A673 (cell line): ENCODE data around the gene SLC1A7. TPM values are rescaled to one million over a fixed set of nuclear protein-coding genes. Genes with fewer than 3 reads are reported as not detected.

ENCODE experiments used
- BruUV-seq: library from RNA; stranded (reverse); fragments of 400-500 nt; replicated peaks from 2 replicates; lab custom pipeline; 2021; lab: Mats Ljungman, UMichigan
- CTCF ChIA-PET: fragments of 300-600 bp; sonication (Branson Sonifier 250); formaldehyde crosslinking; loops from one replicate; lab custom pipeline; 2022; ENCODE audit warnings: antibody characterized with exemption; lab: Charles Lee
- POLR2A ChIA-PET: fragments of 300-600 bp; sonication (Branson Sonifier 250); formaldehyde crosslinking; loops from one replicate; lab custom pipeline; 2022; ENCODE audit warnings: antibody characterized with exemption; ENCODE audit not compliant: low non-redundant PET; lab: Charles Lee
- DNase-seq: peaks from one replicate; pipeline ENCODE4 v3.0.0-alpha.2; 2015; ENCODE audit warnings: low spot score
- H3K27ac ChIP-seq: fragments of 200-600 bp; sonication (generic); 2 replicates; pipeline ENCODE4 v1.5.1; 2016; ENCODE audit warnings: mixed run types, low read depth, mild to moderate bottlenecking, mixed read lengths, antibody characterized with exemption, low read length; ENCODE audit not compliant: poor library complexity, severe bottlenecking
- H3K27me3 ChIP-seq: fragments of 200-600 bp; sonication (generic); replicated peaks from 2 replicates; pipeline ENCODE4 v1.6.1; 2017; ENCODE audit warnings: mixed run types, low read depth, mild to moderate bottlenecking, mixed read lengths, antibody characterized with exemption, low read length; ENCODE audit not compliant: insufficient read depth, poor library complexity
- H3K36me3 ChIP-seq: fragments of 200-600 bp; sonication (generic); 2 replicates; pipeline ENCODE4 v1.6.1; 2016; ENCODE audit warnings: mixed run types, mild to moderate bottlenecking, mixed read lengths, antibody characterized with exemption, low read length; ENCODE audit not compliant: insufficient read depth, poor library complexity, severe bottlenecking
- H3K4me1 ChIP-seq: fragments of 200-600 bp; sonication (generic); 2 replicates; pipeline ENCODE4 v1.6.1; 2017; ENCODE audit warnings: mixed run types, mild to moderate bottlenecking, mixed read lengths, antibody characterized with exemption, low read length; ENCODE audit not compliant: insufficient read depth, poor library complexity, severe bottlenecking
- H3K4me3 ChIP-seq: fragments of 200-600 bp; sonication (generic); 2 replicates; pipeline ENCODE4 v1.5.1; 2016; ENCODE audit warnings: low read depth, mixed run types, mild to moderate bottlenecking, mixed read lengths, low read length; ENCODE audit not compliant: poor library complexity, severe bottlenecking
- H3K9me3 ChIP-seq: fragments of 200-600 bp; sonication (generic); 2 replicates; pipeline ENCODE4 v1.6.1; 2016; ENCODE audit warnings: mixed run types, low read depth, mild to moderate bottlenecking, mixed read lengths, antibody characterized with exemption, low read length; ENCODE audit not compliant: poor library complexity, severe bottlenecking
- EZH2 ChIP-seq: fragments of 200-600 bp; sonication (generic); IDR thresholded peaks from 2 replicates; pipeline ENCODE4 v1.6.1; 2017; ENCODE audit warnings: borderline replicate concordance, low read depth, mild to moderate bottlenecking, mixed read lengths, antibody characterized with exemption, low read length; ENCODE audit not compliant: poor library complexity, severe bottlenecking
- intact Hi-C: fragments of 100-400 bp; cut with micrococcal nuclease; formaldehyde crosslinking; loops from one replicate; pipeline ENCODE4 v1.10.0; 2022; ENCODE audit not compliant: unreplicated experiment
- total RNA-seq: library from RNA; stranded (reverse); gene quantifications from 2 replicates; pipeline ENCODE4 v1.2.3, GENCODE V29; 2021
- TF ChIP-seq, protein P1 (sequence below): fragments of 300-800, 200-600 bp; sonication (generic); conservative IDR thresholded peaks from 2 replicates; pipeline ENCODE4 v1.5.1; 2017; ENCODE audit warnings: low read depth, mild to moderate bottlenecking, antibody characterized with exemption, low read length, moderate library complexity, mixed read lengths

The SLC1A7 gene
- total RNA-seq, 1 experiment from 2014 or later: not detected

DNA sequence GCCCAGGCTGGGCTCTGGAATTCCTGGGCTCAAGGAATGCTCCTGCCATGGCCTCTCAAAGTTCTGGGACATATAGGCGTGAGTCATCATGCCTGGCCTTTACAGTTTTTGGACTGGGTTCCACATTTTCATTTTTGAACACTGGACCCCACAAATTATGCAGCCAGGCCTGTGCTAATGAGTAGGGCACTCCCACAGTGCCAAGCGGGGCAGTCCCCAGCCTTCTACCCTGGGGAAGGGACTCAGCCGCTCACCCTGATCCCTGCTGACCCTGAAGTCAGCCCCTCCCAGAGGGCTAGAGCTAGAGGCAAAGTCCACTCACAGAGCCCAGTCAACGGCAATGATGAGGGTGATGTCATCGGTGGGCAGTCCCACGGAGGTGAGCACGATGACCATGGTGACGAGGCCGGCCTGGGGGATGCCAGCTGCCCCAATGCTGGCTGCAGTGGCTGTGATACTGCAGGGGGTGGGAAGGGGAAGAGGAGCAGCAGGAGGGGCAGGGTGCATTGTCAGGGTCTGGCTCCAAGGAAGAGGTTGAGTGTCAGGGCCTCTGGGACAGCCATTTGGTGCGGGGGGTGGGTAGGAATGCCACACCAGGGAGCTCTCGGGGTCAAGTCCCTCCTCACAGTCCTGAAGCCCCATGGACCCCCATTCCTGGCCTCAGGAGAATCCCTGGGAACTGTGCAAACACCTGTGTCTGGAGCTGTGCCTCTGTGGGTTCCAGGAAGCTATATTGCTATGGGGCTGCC, 52.8 kb downstream of the SLC1A7 start:
- no peaks in the 10 kb centered on the region for H3K4me1 ChIP-seq
- POLR2A ChIA-PET: no interaction called here
- DNase-seq: no peak
- intact Hi-C loops: no loop called here
- TF ChIP-seq, protein P1, sequence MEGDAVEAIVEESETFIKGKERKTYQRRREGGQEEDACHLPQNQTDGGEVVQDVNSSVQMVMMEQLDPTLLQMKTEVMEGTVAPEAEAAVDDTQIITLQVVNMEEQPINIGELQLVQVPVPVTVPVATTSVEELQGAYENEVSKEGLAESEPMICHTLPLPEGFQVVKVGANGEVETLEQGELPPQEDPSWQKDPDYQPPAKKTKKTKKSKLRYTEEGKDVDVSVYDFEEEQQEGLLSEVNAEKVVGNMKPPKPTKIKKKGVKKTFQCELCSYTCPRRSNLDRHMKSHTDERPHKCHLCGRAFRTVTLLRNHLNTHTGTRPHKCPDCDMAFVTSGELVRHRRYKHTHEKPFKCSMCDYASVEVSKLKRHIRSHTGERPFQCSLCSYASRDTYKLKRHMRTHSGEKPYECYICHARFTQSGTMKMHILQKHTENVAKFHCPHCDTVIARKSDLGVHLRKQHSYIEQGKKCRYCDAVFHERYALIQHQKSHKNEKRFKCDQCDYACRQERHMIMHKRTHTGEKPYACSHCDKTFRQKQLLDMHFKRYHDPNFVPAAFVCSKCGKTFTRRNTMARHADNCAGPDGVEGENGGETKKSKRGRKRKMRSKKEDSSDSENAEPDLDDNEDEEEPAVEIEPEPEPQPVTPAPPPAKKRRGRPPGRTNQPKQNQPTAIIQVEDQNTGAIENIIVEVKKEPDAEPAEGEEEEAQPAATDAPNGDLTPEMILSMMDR: no peak
- TF ChIP-seq EZH2: no peak
- CTCF ChIA-PET: no interaction called here
- no peak overlapping the region for H3K27ac ChIP-seq
- H3K4me3 ChIP-seq: no peak overlapping the region
- H3K27me3 ChIP-seq: no peaks in the 10 kb centered on the region
- H3K36me3 ChIP-seq: no peaks in the 10 kb centered on the region
- H3K9me3 ChIP-seq: no peaks in the 10 kb centered on the region
- no TSS peak for BruUV-seq

GRCh38 chr1:53088616-53089300, 53.7 kb downstream of the SLC1A7 start:
- CTCF ChIA-PET: no interaction called here

GRCh38 chr1:53087332-53088285, 54.8 kb downstream of the SLC1A7 start:
- no peak overlapping the region for H3K27ac ChIP-seq
- no peak for DNase-seq
- no peaks in the 10 kb centered on the region for H3K27me3 ChIP-seq
- intact Hi-C loops: no loop called here
- H3K9me3 ChIP-seq: no peaks in the 10 kb centered on the region
- CTCF ChIA-PET: no interaction called here
- H3K36me3 ChIP-seq: no peaks in the 10 kb centered on the region
- no TSS peak for BruUV-seq
- TF ChIP-seq, protein P1: no peak
- TF ChIP-seq EZH2: no peak
- no peaks in the 10 kb centered on the region for H3K4me1 ChIP-seq
- no peak overlapping the region for H3K4me3 ChIP-seq
- POLR2A ChIA-PET: no interaction called here

More at GRCh38 chr1:53088616-53089300, 53.7 kb downstream of the SLC1A7 start:
- Histone ChIP-seq H3K4me3 (no peak overlapping the region), H3K9me3 (no peaks in the 10 kb centered on the region), H3K4me1 (no peaks in the 10 kb centered on the region), H3K27me3 (no peaks in the 10 kb centered on the region), H3K27ac (no peak overlapping the region), H3K36me3 (no peaks in the 10 kb centered on the region)
- no peak for DNase-seq
- intact Hi-C loops: no loop called here
- POLR2A ChIA-PET: no interaction called here
- BruUV-seq: no TSS peak
- TF ChIP-seq, protein P1: no peak
- TF ChIP-seq EZH2: no peak
